NCI-H446 treated with DMSO at 0.1 percent for 48 hours (cell line): ENCODE data around the gene MYO10.

Source experiments
- DNase-seq: peaks from one replicate; lab custom pipeline; 2025; lab: John Stamatoyannopoulos, UW

The MYO10 gene

DNA sequence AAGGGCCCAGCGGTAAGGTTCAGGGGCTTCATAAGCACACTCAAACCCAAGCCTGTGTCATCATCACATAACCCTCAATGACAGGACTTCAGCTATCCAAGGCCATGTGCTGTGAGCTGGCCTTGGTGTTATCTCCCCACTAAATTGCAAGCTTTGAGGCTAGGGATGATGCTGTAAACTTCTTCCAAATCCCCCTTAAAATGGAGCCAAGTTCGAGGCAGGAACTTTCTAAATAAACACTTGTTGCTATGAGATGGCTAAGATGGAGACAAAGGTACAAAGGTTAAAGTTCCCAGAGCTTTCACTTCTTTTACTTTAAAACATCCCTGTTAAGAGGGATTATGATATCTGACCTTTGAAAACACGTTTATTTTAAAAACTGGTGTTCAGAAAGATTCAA lies 123.6 kb downstream of the MYO10 start:
- DNase-seq: no peak

DNA sequence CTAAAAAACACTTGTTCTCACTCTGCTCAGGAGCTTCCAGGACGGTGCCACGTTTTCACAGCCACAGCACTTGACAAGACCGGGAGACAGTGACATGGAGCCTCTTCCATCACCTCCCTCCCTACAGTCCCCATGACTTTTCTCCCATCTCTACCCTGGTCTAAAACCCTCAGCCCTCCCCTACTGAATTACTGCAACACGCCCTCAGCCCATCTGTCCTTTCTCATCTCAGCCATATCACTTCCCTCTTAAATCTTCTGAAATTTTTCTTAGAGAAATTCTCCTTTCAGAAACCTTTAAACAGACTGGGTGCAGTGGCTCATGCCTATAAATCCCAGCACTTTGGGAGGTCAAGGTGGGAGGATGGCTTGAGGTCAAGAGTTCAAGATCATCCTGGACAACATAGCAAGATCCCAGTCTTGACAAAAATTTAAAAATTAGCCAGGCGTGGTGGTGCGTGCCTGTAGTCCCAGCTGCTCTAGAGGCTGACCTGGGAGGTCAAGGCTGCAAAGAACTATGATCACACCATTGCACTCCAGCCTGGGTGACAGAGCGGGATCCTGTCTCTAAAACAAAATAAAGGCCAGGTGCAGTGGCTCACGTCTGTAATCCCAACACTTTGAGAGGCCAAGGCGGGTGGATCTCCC lies 125.8 kb downstream of the MYO10 start:
- DNase-seq: no peak

DNA sequence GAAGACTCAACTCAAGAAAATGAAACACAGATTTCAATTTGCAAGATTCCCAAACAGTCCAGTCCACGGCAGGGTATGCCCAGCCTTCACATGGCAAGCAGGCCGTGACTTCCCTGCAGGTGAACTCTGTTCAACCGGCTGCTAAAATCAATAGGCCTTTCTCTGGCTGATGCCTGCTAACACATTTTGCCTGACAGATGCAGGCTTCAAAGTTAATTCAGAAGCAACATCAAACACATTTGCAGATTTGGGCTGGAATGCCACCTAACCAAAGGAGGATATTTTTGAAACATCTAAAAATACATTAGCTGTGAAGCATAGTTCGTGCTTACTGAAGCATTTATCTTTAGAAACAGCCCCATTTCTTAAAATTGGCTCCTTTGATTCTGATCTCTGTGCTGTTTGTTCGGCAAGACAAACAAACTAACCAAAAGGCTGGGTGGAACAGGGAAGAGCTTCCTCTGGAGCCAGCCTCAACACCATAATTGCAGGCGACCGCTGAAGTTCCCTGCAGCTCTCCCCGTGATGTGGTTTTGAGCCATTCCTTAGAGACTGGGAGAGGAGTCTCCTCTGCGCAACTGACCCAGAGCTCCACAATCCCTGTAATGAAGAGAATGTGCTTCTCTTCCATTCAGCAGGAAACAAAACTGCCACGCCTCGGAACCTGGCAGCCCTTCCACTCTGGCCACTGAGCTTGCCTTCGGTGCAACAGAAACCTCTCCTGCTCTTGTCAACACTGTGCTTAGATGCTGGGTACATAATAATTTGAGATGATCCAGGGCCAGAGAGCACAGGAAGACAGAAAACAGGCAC lies 126.5 kb downstream of the MYO10 start:
- no peak for DNase-seq

DNA sequence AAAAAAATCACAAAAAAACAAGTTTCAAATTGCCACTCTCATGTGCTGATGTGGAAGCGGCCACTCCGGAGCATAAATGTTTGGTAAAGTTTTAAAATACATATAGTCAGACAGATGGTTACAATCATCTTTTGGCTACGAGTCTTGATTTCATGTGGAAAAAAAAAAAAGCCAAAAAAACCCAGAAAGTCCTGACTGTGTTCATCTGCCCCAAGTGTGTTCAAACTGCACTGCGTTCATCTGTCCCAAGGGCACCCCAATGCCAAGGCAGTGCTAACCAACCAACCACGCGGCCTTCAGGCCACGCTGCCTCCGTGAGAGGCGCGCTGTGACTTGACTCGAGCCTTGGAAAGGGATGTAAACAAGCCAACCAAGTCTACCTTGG lies 127.1 kb downstream of the MYO10 start:
- DNase-seq: no peak

DNA sequence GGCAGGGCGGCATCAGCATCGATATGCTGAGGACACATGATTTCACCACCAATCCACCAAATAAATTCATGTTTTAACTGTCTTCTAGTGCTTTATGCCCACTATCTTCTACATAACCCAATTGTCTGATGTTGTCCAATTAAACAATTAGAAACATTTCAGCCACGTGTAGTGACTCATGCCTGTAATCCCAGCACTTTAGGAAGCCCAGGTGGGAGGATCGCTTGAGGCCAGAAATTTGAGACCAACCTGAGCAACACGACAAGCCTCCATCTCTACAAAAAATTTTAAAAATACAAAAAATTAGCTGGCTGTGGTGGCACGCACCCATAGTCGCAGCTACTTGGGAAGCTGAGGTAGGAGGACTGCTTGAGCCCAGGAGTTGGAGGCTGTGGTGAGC lies 128.1 kb downstream of the MYO10 start:
- no peak for DNase-seq

DNA sequence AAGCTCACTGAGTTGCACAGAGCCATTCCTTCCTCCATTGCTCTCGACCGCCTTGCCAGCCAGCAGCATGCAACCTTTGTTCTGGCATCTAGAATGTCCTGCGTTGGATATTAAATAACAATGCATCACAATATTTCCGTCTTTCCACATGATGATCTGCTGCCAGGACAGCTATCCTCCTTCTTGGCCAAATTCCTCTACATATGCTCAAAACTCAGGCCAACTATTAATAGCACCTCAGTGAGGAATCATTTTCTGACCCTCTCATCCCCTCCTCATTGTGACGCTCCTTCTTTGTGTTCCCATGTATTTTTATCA lies 128.6 kb downstream of the MYO10 start:
- DNase-seq: no peak

DNA sequence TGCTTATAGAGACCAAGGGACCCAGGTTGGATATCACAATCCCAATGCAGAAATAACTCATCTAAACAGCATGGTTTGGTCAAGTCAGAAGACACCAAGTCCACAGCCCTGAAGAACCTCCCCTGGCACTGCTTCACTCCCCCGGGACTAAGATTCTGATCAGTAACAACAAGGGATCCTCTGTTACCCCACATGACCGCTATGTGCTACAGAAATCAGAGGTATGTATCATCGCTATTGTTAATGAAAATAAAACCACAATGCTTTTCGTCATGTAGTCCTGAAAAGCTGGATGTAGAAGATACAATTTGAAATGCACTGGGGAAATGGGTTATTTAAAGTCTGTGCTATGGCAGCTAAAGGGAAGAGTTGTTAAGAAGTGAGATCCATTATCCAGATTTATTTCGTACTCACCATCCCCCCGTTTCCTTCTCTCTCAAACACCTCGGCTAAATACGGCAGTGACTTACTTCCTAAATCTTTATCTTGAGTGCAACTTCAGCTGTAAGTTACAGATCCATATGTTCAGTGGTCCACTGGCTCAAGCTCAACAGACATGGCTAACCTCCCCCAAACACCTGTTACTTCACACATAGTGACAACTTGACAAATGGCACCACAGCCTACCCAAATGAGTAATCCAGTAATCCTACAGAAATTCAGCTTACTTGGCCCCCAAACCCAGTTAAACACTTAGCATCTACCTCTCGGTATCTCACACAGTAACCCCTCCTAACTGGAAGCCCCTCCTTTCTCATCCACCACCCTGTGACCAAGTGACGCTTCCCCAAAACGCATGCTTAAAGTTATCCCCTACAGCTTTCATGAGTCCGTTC lies 129.2 kb downstream of the MYO10 start:
- DNase-seq: no peak

DNA sequence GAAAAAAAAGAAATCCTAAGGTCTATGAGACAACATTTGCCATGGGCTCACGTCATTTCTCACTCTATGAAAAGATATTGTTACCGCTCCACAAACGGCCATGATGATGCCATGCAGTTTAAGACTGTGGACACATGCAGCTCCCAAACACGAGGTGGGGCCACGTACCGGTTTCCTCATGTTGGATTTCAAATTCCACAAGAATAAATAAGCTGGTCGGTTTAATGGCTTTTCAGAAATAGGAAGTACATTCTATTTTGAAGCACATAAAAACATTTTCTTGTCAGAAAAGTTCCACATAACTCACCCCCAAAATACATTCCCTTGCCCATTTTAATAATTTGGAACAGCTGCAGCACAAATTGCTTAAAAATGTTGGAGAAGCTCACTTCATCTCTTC lies 130.6 kb downstream of the MYO10 start:
- no peak for DNase-seq

DNA sequence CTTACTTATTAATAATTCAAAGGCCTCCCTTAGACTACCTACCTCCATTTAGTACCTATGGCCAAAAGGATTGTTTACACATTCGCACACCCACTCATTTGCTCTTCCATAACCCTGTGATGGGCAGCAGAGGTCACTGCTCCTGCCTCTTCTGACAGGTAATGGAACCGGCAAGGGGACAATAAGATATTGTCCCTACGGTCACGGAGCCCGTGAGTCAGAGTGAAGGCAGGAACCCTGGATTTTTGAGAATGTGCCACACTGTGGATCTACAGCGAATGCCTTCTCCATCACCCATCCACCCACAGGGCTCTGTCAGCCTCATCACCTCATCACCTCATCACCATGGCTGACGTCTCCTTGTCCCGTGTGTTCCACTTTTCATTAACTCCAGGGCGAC lies 132.3 kb downstream of the MYO10 start:
- no peak for DNase-seq

DNA sequence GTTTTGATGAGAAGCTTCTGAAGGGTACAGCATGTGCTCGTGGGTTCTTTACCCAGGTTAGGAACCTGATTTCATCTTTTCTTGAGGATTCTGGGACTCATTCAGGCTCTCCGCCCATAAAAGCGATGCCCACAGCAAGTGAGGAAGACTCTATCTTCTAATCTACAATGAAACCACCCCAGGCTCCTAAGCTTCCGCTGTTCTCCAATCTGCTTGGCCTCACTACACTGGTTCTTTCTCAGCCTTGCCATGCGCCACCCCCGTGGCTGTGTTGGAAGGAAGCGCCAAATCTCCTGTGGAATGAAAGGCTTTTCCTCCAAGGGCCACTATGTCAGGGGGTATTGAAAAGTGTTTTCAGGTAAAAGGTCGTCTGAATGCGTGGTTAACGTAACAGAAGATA lies 135.6 kb downstream of the MYO10 start:
- no peak for DNase-seq

DNA sequence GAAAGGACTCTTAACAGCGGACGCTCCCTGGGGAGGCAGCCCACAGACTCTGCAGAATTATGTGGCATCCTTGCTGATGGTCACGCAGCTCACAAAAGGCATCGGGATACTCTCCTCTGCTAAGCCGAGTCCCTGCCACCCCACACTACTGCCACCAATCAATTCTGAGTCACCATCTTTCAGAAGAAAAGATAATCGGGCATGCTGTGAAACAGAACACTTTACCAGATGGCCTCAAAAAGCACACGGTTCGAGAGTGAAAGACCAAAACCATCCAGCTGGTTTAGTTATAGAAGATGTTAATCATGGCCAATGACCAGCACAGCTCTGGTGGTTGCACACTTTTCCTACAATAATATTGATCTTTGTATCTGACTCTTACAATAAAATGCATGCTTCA lies 136.3 kb downstream of the MYO10 start:
- DNase-seq: peak; percentile 61

DNA sequence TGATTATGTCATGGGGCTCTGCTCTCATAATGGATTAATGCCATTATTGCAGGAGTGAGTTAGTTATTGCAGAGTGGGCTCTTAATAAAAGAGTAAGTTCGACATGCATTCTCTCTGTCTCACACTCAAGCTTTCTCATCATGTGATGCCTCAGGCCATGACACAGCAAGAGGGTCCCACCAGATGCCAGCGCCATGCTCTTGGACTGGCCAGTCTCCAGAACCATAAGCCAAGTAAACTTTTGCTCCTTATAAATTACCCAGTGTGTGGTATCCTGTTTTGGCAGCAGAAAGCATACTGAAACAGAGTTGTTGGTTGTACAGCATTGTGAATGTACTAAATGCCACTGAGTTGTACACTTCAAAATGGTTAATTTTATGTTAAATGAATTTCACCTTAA lies 138.1 kb downstream of the MYO10 start:
- peak; percentile 88 for DNase-seq

DNA sequence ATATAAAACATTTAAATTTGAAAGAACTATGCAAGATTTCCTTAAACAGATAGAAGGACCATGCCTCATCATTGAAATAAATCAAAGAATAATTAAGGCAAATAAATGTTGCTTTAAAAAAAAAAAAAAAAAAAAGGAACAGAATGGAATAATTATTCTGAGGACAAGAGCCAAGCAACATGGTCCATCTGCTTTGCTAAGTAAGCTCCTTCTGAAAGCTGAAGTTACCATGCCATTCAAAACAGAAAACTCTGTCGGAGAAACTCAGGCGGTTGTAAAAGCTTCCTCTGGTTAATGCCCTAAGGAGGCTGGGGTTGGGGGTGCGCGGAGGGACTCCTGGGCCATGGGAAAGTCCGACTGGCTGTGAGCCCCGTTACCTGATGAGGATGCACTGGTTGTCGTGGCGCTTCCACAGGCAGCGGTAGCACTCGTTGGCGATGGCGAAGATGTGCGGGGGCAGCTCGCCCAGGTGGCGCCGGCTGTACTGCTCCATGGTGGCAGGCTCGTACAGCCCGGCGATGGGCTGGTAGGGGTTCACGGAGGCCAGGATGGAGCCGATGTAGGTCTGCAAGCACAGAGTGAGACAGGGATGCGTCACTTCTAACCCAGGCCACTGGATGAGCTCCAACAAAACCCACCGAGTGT lies 141.7 kb downstream of the MYO10 start:
- DNase-seq: peak; percentile 71

DNA sequence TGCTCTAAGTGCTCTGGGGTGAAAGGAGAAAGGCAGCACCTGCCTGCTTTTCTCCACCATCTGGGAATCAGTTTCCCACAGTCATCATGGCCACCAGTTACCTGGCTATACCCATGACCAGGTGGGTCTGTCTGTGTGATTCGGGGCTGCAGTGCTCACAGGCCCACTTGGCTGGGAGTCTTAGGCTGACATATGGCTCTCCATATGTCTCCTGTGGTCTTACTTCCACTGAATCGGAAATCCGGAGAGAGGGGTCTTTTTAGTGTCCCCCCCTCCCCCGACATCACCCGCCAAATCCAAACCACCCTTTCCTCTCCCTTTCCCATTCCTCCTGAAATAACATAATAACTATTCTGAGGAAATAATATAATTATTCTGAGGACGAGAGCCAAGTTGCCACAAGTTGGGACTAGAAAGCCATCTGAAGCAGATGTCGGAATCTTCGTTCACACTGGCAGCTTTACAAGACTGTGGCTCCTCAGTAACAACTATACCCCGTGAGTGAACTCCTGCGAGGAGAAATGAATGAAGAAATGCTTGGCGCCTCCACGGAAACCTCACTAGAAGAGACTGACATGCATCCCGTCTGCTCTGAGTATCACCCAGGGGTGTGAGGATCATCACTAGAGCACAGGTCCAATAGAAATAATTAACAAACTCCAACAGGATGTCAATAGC lies 143.4 kb downstream of the MYO10 start:
- peak; percentile 80 for DNase-seq

DNA sequence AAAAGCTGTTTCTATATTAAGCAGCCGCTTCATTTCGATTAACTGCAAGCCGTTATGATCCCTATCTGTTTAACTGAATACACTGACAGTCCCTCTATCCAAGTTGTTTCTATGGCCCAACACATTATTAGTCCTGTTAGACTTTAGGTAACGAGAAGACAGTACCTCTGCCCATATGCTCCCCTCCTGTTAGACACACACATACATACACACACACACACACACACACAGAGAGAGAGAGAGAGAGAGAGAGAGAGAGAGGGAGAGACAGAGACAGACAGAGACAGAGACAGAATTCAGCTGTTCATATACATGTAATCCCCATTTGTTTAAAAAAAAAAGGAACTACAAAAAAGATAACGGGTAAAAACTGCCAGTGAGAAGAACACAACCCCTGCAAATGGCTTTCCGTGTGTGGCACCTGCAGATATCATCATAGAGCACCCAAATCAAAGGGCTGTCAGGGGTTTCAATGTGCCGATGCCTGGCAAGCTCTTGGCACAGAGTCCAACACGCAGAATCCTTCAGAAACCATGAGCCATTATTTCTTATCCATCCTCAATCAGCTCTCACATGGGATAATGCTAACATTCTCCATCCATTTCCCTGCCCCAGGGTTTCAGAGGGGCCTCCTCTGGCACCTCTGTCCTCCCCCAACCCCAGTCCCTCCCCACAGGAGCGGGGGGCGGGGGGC lies 144.0 kb downstream of the MYO10 start:
- no peak for DNase-seq

DNA sequence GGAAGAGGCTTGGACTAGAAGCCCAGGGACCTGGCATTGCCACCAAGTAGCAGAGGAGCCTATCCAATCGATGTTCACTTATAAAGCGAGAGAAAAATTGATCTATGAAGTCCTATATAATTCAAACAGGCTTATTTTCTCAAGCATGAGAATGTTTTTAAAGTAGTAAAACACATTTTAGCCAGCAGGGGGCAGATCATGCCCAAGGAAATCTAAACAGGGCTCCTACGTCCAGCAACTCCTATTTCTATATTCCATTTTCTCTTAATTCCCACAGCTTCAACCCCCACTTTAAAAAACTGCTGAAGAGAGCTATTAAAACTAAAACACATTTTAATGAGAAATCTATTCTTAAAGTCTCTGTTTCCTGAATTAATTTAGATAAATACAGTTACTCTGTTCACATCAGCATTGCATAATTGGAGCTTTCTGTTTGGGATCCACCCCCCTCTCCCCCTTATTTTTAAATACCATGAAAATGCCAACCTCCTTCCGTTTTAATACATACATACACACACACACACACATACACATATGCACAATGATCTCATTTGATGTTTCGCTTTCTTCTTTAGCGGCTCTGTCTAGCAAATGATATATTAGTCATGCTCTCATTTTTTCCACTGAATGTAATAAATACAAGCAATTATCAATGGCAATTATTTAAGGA lies 144.9 kb downstream of the MYO10 start:
- peak; percentile 54 for DNase-seq

DNA sequence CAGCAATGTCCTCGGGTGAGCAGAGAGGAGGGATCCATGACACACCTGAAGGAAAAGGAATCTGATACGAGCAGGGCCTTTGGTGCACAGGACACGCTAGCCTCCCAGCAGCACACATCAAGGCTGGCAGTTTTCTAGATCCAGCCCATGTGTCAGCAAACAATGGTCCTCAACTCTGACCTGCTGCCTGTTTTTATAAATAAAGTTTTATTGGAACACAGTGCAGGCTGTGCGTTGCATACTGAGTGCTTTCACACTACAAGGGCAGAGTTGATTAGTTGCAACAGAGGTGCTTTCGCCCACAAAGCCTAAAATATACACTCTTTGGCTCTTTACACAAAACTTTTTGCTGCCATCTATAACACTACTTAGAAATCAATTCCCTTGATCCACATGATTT lies 147.1 kb downstream of the MYO10 start:
- DNase-seq: no peak

DNA sequence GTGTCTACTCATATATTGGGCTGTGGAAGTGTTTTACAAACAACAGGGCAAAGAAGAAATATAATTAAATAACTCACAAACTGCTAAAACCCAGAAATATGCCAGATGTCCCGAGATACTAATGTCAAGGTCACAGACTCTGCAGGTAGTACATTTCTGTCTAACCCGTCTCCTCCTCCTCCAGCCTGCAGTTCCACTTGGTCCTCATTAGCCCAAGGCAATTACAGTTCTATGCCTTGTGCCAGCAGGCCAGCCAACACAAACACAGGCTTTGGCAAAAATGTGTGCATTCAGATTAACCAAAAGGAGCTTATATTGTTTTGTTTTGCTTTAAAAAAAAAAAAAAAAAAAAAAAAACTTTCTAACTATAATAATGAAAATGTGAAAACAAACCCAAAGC lies 148.8 kb downstream of the MYO10 start:
- peak; percentile 71 for DNase-seq

DNA sequence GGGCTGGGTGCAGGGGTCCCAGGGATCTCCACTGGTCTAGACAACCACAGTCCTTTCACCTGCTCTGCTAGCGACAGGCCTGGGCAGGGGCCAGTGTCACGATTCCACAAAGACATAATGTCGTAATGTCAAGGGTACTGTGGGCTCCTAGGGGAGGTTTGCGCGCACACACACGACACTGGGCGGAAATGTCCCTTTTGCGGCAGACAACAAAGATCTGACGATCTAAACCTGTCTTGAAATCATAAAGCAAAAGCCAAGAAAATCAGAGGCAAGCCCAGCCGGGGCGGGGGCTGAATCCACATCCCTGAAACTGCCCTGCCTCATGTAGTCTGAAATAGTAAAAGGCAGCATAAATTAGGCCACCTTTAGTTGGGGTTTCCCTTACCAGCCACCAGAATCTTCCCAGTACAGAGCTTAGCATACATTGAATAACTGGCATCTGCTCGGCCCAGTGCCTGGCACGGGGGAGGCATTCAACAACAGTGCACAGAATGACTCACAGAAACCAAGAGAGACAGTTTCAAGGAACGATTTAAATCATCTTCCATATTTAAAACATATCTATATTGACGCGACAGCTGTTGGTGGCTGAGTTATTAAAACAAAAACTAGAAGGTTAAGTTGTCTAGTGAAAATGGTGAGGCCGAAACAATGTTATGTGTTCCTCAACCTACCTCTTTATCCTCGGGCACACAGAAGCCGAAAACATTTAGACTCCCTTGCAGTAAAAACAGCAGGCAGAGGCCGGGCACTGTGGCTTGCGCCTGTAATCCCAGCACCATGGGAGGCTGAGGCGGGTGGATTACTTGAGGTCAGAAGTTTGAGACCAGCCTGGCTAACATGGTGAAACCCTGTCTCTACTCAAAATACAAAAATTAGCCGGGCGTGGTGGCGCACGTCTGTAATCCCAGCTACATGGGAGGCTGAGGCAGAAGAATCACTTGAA lies 151.0 kb downstream of the MYO10 start:
- DNase-seq: peak; percentile 41

DNA sequence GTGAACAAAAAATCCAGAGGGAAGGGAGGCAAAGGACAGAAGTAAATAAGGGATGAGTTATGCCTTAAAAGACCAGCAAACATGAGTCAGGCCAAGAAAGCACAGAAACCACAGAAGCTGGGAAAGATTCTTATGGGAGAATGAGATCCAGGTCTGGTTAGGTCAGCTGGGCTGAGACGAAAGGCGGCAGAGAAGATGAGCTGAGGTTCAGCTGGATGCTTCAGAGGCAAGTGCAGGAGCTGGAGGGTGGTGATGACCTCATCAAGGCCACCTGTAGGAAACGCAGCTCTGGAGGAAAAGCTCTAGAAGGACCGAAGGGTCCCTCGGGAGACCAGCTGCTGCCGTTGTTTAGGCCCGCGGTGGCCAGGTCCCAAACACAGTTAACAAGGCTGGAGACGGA lies 152.0 kb downstream of the MYO10 start:
- DNase-seq: no peak
